M059J (cell line): ENCODE measurements around the gene BSG. TPM values are rescaled to one million over a fixed set of nuclear protein-coding genes. Genes with fewer than 3 reads are reported as not detected.
A peak's percentile ranks its signal among the peaks of the same experiment; 100 is the strongest.
"Not testable (repeated sequence)": the region's sequence is repeated elsewhere in the genome, so short reads cannot be mapped to it uniquely, and the experiment has no call there.

Experiments used
- DNase-seq: peaks from one replicate; pipeline ENCODE4 v3.0.0-alpha.2; 2012; ENCODE audit warnings: low read depth
- total RNA-seq: library from RNA; depleted of rRNA; stranded (reverse); fragments of >200 nt; shearing (Covaris generic); gene quantifications from 2 replicates; pipeline ENCODE4 v1.2.3, GENCODE V29; 2014

The BSG gene
- total RNA-seq, 1 experiment from 2014 or later, result 1,106 TPM

DNA sequence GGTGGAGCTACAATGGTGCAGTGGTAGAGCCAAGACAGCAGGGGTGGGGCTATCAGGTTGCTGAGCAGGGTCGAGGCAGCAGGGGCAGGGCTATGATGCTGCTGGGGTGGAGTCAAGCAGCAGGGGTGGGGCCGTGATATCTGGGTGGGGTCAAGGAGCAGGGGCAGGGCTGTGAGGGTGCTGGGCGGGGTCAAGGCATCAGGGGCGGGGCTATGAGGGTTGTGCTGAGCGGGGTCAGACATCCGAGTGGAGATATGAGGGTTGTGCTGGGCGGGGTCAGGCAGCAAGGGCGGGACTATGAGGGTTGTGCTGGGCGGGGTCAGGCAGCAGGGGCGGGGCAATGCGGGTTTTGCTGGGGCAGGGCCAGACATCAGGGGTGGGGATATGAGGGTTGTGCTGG is 32.0 kb downstream of the BSG start:
- DNase-seq, result no peak

DNA sequence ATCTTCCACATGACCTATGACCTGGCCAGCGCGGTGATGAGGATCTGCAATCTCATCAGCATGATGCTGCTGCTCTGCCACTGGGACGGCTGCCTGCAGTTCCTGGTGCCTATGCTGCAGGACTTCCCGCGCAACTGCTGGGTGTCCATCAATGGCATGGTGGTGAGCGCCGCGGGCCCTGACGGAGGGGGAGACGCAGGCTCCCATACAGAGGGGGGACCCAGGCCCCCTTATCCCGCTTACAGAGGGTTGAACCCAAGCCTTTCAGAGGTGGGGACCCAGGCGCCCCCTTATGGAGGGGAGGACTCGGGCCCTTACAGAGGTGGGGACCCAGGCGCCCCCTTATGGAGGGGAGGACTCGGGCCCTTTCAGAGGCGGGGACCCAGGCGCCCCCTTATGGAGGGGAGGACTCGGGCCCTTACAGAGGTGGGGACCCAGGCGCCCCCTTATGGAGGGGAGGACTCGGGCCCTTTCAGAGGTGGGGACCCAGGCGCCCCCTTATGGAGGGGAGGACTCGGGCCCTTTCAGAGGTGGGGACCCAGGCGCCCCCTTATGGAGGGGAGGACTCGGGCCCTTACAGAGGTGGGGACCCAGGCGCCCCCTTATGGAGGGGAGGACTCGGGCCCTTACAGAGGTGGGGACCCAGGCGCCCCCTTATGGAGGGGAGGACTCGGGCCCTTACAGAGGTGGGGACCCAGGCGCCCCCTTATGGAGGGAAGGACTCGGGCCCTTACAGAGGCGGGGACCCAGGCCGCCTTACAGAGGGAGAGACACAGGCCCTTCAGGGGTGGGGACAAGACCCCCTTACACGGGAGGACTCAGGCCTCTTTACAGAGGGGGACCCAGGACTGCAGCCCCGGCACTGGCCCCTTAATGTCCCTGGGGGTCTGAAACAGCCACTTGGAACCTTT is 32.9 kb downstream of the BSG start:
- DNase-seq, result not testable (repeated sequence)

DNA sequence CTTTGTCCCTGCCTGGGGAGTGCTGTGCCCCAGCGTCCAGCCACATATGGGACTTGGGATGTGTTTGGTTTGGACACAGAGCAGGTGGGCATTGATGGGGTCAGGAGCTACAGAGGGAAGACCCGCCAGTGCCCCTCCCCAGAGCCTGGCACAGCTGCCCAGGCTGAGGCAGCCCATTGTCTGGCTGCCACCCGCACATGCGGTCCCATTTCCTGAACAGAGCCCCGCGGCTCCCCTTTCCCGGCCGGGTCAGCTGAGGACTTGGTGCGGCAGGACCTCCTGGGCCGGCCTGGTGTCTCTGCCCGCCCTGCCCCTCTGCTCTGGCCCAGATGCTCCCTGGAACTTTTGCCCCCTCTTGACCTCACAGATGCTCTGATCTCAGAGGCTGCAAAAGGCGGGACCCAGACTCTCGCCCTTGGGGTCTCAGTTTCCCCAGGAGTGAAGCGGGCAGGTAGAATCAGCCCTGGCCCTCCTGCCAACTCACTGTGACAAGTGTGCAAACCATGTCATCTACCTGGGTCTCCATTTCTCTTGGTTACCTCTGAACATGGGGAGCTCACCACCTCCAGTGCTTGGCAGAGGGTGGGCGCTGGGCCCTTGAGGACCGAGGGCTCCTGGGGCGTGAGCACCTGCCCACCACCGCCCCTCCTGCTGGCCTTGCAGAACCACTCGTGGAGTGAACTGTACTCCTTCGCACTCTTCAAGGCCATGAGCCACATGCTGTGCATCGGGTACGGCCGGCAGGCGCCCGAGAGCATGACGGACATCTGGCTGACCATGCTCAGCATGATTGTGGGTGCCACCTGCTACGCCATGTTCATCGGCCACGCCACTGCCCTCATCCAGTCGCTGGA is 35.1 kb downstream of the BSG start:
- DNase-seq, result no peak

DNA sequence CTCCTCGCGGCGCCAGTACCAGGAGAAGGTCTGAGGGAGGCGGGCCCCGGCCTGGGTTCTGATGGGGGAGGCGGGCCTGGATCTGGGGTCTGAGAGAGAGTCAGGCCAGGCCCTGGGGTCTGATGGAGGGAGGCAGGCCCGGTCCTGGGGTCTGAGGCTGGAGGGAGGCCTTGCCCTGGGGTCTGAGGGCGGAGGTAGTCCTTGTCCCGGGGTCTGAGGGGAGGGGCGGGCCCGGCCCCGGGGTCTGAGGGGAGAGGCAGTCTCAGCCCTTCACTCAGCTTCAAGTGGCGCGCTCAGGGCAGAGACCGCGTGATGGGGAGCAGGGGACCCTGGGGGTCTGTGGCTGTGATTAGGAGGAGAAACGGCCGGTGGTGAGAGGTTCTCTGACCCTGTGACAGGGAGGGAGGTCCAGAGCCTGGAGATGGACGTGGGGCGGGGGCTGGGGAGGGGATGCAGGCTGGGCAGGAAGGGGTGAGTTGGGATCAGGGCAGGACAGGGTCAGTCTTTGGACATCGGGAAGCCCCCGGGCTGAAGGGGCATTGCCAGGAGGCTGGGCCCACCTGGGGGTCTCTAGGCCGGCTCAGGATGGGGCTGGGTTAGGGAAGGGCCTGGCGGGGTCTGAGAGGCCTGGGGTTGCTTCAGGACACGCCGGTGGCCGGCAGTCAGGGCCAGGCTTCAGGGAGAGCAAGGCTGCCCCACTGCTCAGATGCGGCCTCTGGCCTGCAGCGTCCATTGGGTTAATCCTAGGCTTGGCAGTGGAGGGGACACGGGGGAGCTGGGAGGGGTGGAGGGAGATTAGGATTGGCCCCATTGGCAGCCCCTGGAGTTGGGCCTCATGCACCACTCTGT is 36.0 kb downstream of the BSG start:
- no peak for DNase-seq

DNA sequence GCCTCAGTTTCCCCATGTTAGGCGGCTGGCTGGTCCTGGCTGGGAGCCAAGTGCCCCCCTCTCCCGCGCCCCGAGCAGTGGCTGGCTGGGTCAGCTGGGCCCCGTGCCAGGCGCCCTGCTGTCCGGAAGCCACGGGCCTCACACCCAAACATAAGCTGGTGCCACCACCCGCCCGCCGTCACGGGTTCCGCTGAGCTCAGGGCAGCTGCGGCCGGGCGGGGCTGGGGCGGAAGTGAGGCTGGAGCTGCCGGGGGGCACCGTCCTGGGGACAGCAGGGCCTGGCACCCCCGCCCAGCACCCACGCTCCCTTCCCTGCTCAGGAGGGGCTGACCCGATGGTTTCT is 36.6 kb downstream of the BSG start:
- peak; percentile 55 for DNase-seq

DNA sequence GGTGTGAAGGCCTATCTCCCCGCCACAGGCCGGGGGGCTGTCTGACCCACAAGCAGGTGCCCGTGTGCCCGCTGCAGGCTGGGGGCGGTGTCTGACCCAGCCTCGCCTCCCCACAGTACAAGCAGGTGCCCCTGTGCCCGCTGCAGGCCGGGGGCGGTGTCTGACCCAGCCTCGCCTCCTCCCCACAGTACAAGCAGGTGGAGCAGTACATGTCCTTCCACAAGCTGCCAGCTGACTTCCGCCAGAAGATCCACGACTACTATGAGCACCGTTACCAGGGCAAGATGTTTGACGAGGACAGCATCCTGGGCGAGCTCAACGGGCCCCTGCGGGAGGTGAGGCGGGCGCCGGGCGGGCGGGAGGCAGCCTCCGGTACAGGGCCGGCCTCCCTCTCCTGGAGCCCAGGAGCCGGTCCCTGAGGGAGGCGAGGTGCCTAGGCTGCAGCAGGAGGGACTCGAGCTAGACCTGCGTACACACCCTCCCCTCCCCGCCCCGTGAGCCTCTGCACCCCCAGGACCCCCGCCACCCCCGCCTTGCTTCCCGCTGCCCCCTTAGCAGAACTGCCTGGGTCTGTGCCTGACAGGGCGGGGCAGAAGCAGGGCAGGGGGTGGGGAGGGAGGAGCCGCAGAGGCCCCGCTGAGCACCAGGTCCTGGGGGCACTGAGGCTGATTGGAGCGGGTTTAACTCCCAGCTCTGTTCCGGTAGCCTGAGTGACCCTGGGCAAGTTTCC is 37.8 kb downstream of the BSG start:
- peak; percentile 31 for DNase-seq

DNA sequence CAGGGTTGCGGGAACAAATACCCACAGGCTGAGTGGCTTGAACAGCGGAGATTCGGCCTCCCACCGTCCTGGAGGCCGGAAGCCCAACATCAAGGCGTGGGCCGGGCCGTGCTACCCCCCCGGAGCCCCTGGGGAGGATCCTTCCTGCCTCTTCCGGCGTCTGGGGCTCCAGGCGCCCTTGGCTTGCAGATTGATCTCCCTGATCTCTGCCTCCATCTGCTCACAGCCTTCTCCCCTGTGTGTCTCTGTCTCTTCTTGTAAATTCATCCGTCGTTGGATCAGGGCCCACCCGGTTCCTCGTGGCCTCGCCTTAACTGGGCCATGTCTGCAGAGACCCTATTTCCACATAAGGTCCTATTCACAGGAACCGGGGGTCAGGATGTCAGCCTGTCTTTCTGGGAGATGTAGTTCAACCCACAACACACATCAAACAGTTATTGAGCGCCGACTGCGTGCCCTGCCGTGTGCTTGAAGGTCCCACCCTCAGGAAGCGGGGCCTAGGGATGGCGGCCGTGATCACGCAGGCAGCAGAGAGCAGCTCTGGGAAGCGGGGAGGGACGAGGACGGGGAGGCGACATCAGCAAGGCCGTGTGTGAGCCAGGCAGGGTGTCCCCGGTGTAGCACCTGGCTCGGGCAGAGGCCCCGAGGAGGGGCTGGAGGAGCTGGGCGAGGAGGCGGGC is 38.5 kb downstream of the BSG start:
- DNase-seq, result peak; percentile 93

DNA sequence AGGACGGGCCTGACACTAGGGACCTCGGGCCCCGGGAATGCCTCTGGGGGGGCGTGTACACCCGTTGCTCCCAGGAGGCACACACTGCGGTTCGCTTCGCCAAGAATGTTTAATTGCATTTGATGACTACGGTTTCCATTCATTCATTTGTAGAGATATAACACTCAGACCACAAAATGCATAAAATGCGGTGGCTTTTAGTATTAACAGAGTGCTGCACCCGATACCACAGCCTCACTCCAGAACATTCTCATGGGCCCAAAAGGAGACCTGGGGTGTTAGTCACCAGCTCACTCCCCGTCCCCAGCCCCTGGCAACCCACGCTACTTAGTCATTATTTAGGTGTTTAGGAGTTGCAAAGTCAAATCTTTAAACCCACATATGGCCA is 39.1 kb downstream of the BSG start:
- peak; percentile 100 for DNase-seq

DNA sequence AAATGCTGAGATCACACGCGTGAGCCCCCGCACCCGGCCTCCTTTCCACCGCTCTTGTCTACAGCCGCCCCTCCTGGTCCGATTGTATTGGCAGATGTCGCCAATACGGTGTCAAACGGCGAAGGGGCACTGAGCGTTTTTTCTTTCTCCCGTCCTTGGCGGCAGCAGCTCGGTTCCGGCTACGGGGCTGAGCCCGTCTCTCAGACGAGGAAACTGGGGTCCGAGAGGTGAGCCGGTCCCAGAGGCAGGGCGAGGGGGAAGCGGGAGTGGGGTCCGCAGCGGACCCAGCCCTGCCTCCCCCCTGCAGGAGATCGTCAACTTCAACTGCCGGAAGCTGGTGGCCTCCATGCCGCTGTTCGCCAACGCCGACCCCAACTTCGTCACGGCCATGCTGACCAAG is 40.5 kb downstream of the BSG start:
- no peak for DNase-seq

DNA sequence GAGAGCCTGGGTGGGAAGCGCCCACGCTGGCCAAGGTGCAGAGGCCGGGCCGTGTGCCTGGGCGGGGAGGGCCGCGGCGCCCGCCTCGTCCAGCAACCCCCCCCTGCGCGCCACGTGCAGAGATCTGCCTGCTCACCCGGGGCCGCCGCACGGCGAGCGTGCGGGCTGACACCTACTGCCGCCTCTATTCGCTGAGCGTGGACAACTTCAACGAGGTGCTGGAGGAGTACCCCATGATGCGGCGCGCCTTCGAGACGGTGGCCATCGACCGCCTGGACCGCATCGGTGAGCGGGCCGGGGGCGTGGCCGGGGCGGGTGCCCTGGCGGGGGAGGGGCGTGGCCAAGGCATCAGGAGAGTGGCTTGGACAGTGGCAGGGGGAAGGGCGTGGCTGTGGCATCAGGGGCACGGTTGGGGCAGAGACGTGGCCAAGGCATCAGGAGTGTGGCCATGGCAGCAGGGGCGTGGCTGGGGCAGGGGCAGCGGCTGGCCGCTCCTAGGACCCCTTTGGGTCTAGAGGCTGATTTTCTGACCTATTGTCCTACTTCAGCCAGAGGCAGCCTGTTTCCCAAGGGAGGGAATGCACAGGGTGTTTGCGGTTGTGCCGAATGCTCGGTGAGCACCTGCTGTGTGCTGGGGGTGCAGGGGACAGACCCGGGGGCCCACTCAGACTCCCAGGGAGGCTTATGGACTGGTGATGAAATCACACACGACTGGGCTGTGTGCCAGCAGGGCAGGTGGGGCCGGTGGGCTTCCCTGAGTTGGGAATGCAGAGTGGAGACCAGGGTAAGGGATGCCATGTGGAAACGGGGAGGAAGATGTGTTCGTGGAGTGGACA is 41.6 kb downstream of the BSG start:
- DNase-seq, result no peak

DNA sequence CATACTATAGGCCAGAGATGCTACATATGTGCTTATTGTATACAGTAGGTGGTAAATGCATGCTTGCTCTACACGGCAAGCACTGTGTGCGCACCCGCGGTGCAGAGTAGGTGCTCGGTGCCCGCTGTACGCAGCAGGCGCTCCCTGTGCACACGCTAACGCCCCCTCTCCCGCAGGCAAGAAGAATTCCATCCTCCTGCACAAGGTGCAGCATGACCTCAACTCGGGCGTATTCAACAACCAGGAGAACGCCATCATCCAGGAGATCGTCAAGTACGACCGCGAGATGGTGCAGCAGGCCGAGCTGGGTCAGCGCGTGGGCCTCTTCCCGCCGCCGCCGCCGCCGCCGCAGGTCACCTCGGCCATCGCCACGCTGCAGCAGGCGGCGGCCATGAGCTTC is 43.2 kb downstream of the BSG start:
- no peak for DNase-seq

DNA sequence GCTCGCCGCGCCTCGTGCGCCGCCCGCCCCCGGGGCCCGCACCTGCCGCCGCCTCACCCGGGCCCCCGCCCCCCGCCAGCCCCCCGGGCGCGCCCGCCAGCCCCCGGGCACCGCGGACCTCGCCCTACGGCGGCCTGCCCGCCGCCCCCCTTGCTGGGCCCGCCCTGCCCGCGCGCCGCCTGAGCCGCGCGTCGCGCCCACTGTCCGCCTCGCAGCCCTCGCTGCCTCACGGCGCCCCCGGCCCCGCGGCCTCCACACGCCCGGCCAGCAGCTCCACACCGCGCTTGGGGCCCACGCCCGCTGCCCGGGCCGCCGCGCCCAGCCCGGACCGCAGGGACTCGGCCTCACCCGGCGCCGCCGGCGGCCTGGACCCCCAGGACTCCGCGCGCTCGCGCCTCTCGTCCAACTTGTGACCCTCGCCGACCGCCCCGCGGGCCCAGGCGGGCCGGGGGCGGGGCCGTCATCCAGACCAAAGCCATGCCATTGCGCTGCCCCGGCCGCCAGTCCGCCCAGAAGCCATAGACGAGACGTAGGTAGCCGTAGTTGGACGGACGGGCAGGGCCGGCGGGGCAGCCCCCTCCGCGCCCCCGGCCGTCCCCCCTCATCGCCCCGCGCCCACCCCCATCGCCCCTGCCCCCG is 43.8 kb downstream of the BSG start:
- no peak for DNase-seq

DNA sequence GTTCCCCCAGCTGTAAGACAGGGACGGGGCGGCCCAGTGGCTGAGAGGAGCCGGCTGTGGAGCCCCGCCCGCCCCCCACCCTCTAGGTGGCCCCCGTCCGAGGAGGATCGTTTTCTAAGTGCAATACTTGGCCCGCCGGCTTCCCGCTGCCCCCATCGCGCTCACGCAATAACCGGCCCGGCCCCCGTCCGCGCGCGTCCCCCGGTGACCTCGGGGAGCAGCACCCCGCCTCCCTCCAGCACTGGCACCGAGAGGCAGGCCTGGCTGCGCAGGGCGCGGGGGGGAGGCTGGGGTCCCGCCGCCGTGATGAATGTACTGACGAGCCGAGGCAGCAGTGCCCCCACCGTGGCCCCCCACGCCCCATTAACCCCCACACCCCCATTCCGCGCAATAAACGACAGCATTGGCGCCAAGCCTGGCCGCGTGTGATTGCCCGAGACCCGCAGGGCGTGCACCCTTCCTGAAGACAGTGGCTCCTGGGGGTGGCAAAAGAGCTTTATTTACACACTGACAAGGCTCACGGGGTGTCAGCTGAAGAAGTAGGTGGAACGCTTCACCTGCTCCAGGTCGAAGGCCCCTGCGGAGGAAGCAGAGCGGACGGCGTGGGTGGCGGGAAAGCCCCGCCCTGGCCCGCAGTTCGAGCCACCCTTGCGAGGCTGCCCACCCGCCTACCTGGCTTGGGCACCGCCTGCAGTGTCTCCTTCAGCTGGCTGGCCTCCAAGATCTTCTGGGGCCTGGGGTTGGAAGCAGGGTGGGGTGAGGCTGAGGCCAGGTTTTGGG is 44.5 kb downstream of the BSG start:
- no peak for DNase-seq

DNA sequence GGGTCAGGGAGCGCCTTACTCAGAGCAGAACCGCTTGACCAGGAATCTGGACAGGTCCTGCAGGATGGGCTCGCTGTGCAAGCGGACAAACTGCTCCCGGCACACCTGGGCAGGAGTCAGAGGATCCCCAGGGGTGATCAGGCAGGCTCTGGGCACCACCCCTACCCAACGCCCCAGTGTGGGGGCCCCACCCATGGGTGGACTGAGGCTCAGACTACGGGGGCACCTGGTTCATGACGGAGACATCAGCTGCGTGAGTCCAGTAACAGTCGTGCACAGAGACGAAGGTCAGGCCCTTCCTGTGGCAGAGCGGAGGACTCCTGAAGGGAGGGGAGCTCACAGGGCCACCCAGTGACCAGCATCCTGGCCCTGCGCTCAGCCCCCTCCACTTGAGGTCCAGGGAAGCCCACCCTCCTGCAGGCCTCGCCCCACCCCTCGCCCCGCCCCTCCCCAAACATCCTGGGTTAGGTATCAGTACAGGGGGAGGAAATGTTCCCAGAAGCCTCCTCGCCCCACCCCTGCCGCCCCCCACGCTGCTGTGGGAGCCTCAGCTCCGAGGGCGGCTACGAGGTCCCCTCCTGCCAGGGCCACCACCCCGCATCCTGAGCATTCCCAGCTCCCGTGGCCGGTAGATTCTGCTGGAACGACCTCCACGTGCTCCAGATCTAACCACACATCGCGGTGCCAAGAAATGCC is 45.3 kb downstream of the BSG start:
- DNase-seq, result no peak

DNA sequence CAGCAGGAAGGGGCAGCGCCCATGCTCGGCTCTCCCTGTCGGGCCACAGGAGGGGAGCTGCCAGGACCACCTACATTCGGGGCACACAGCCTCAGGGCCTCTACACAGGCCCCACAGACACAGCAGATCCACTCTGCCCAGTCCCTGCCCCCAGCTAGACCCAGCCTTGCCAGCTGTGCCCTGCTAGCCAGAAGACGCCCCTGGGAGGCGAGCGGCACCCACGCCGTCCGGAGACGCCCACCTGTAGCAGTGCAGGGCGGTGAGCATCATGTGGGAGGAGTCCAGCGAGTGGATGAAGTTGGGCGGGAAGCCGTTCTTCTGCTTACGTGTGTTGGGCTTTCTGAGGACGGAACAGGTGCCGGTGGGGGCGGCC is 45.8 kb downstream of the BSG start:
- DNase-seq, result no peak

DNA sequence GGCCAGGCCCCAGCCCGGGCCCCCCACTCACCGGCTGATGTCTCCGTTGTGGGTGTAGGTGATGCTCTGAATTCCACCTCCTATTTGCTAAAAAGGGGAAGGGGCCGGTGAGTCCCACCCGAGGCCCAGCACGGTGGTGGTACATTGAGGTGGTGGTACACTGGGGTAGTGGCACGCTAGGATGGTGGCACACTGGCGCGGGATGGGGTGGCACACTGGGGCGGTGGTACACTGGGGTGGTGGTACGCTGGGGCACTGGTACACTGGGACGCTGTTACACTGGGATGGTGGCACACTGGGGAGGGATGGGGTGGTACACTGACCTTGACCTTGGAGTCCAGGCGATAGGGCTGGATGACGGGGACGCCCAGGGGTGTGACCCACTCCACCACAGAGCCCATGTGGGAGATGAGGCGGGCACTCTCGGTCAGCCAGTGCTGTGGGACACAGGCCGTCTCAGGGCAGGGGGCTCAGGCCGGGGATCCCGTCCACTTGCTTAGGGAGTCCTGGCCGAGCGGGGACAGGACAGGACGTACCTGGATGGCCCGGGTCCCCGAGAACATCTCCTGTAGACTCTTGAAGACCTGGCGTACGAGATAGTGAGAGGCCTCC is 46.4 kb downstream of the BSG start:
- DNase-seq, result no peak

DNA sequence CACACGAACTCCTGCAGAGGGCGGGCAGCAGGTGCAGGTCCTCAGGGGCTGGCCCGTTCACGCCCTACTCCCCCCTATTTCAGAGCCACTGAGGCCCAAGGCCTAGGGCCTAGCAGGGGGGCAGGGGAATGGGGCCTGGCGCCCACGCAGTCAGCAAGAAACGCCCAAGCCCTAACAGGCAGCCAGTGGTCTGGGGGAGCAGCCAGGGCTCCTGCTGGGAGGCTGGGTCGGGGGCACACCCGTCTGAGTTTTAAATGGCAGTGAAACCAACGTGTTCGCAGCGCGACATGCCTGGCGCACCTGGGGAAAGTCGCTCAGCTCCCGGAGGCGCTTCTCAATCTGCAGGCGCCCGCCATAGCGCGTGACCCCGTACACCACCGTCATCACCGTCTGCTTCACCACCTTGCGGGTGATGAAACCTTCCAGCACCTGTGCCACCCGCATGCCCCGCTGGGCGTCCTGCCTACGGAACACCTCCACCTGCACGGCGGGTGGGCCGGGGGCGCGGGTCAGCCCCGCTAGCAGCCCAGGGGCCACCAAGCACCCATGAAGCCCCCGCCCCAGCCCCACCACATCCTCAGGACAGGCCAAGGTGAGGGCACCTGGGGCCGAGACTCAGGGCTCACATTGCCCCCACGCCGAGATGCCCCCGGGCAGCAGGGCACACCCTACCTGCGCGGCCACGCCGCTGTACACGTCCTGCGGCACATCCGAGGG is 47.0 kb downstream of the BSG start:
- DNase-seq, result no peak
